SK-N-SH (cell line): ENCODE results near the gene CLEC2A. TPM values are rescaled to one million over a fixed set of nuclear protein-coding genes. Genes with fewer than 3 reads are reported as not detected.

ENCODE experiments used
- CTCF ChIA-PET: fragments of 300-600, 350-600 bp; formaldehyde crosslinking; extraction: SDS; loops from one replicate; lab custom pipeline; 2021; lab: Yijun Ruan, JAX
- POLR2A ChIA-PET: fragments of 350-600 bp; sonication (Branson Sonifier 250); formaldehyde crosslinking; extraction: SDS; loops from one replicate; lab custom pipeline; 2020; ENCODE audit warnings: antibody characterized with exemption, inconsistent platforms; lab: Yijun Ruan, JAX
- DNase-seq: peaks from one replicate; pipeline ENCODE4 v3.0.0; 2012
- H2AFZ ChIP-seq: fragments of 200-600 bp; sonication (generic); 2 replicates; pipeline ENCODE4 v1.8.1; 2016; ENCODE audit warnings: antibody characterized with exemption, mild to moderate bottlenecking, low read depth
- H3F3A ChIP-seq: fragments of 200-600 bp; sonication (generic); replicated peaks from 2 replicates; pipeline ENCODE3; 2016; ENCODE audit warnings: antibody characterized with exemption, mild to moderate bottlenecking; ENCODE audit not compliant: insufficient read depth
- H3K27ac ChIP-seq, 2 experiments: fragments of 200-500 bp in 1 of 2; fragments of 200-600 bp in 1 of 2; sonication (Bioruptor generic) in 1 of 2; sonication (generic), shearing (Covaris generic) in 1 of 2; 2 replicates each; pipeline versions ENCODE4 v1.5.1 to v1.6.1; 2014 to 2016; ENCODE audit warnings: low read depth in 2 of 2, inconsistent platforms in 1 of 2, low read length in 1 of 2, mild to moderate bottlenecking in 1 of 2, mixed read lengths in 1 of 2
- H3K27me3 ChIP-seq: fragments of 200-600 bp; sonication (generic), shearing (Covaris generic); 2 replicates; pipeline ENCODE4 v1.6.1; 2016; ENCODE audit warnings: mixed run types; ENCODE audit not compliant: insufficient read depth
- H3K36me3 ChIP-seq, 2 experiments: fragments of 200-500 bp in 1 of 2; fragments of 200-600 bp in 1 of 2; sonication (Bioruptor generic) in 1 of 2; sonication (generic) in 1 of 2; replicated peaks in 1 of 2; 2 replicates each; pipeline versions ENCODE3 to v1.5.1; 2014 to 2016; ENCODE audit warnings: low read length in 1 of 2, mild to moderate bottlenecking in 1 of 2; ENCODE audit not compliant: insufficient read depth in 2 of 2, control insufficient read depth in 1 of 2
- H3K4me1 ChIP-seq, 2 experiments: fragments of 200-500 bp in 1 of 2; fragments of 200-600 bp in 1 of 2; sonication (Bioruptor generic) in 1 of 2; sonication (generic), shearing (Covaris generic) in 1 of 2; 2 replicates each; pipeline versions ENCODE4 v1.5.1 to v1.6.1; 2014 to 2016; ENCODE audit warnings: low read depth in 1 of 2, low read length in 1 of 2, mixed run types in 1 of 2; ENCODE audit not compliant: insufficient read depth in 2 of 2, control insufficient read depth in 1 of 2
- H3K4me2 ChIP-seq: fragments of 200-600 bp; sonication (generic), shearing (Covaris generic); 2 replicates; pipeline ENCODE4 v1.6.1; 2017; ENCODE audit warnings: mixed run types
- H3K4me3 ChIP-seq, 2 experiments: fragments of 200-500 bp in 1 of 2; fragments of 200-600 bp in 1 of 2; sonication (Bioruptor generic) in 1 of 2; sonication (generic), shearing (Covaris generic) in 1 of 2; 2 replicates each; pipeline versions ENCODE4 v1.5.1 to v1.8.1; 2014 to 2016; ENCODE audit warnings: low read depth in 2 of 2, inconsistent platforms in 1 of 2, low read length in 1 of 2, mild to moderate bottlenecking in 1 of 2, mixed read lengths in 1 of 2, moderate library complexity in 1 of 2
- H3K79me2 ChIP-seq: fragments of 200-600 bp; sonication (generic); 2 replicates; pipeline ENCODE4 v1.8.1; 2017; ENCODE audit warnings: mild to moderate bottlenecking; ENCODE audit not compliant: insufficient read depth
- H3K9ac ChIP-seq: fragments of 200-600 bp; sonication (generic); 2 replicates; pipeline ENCODE4 v1.6.1; 2017; ENCODE audit warnings: mixed run types
- H3K9me2 ChIP-seq: fragments of 200-600 bp; sonication (generic); 2 replicates; pipeline ENCODE4 v1.6.1; 2017; ENCODE audit warnings: mixed run types
- H3K9me3 ChIP-seq: fragments of 200-600 bp; sonication (generic); 2 replicates; pipeline ENCODE4 v1.6.1; 2017; ENCODE audit warnings: mixed run types, mild to moderate bottlenecking, moderate library complexity
- H4K20me1 ChIP-seq: fragments of 200-600 bp; sonication (generic); 2 replicates; pipeline ENCODE4 v1.6.1; 2017; ENCODE audit warnings: mild to moderate bottlenecking, mixed run types; ENCODE audit not compliant: insufficient read depth
- CTCF ChIP-seq: fragments of 200-600 bp; sonication (generic); IDR thresholded peaks from 2 replicates; pipeline ENCODE4 v1.6.1; 2017; ENCODE audit warnings: antibody characterized with exemption, mild to moderate bottlenecking, moderate library complexity
- EZH2phosphoT487 ChIP-seq: fragments of 200-600 bp; sonication (generic); IDR thresholded peaks from 2 replicates; pipeline ENCODE4 v1.6.1; 2017; ENCODE audit warnings: low read depth, mixed run types, mild to moderate bottlenecking, antibody characterized with exemption, moderate library complexity, borderline replicate concordance
- FOXJ3 ChIP-seq: sonication (generic); formaldehyde crosslinking; IDR thresholded peaks from 2 replicates; pipeline ENCODE4 v1.5.1; 2020; ENCODE audit warnings: mild to moderate bottlenecking, missing genetic modification reagents
- FOXM1 ChIP-seq: IDR thresholded peaks from 2 replicates; pipeline ENCODE4 v1.4.0; 2012; ENCODE audit warnings: low read depth, mild to moderate bottlenecking
- MXI1 ChIP-seq: IDR thresholded peaks from 2 replicates; pipeline ENCODE4 v1.6.1; 2012; ENCODE audit warnings: mild to moderate bottlenecking, low read depth, low read length, improper control_type of control experiment
- NFIC ChIP-seq: IDR thresholded peaks from 2 replicates; pipeline ENCODE4 v1.4.0; 2012; ENCODE audit warnings: borderline replicate concordance
- POLR2AphosphoS5 ChIP-seq: IDR thresholded peaks from 2 replicates; pipeline ENCODE4 v1.6.1; 2012; ENCODE audit warnings: low read depth, low read length
- RAD21 ChIP-seq: IDR thresholded peaks from 2 replicates; pipeline ENCODE4 v1.6.1; 2012; ENCODE audit warnings: mild to moderate bottlenecking, low read length
- REST ChIP-seq: IDR thresholded peaks from 2 replicates; pipeline ENCODE4 v1.6.1; 2012; ENCODE audit warnings: mild to moderate bottlenecking, low read depth, low read length, moderate library complexity
- RXRA ChIP-seq: IDR thresholded peaks from 2 replicates; pipeline ENCODE4 v1.4.0; 2012; ENCODE audit warnings: low read depth, mild to moderate bottlenecking, borderline replicate concordance
- SIN3A ChIP-seq: IDR thresholded peaks from 2 replicates; pipeline ENCODE4 v1.6.1; 2012; ENCODE audit warnings: low read depth, mild to moderate bottlenecking, low read length, moderate library complexity, borderline replicate concordance
- SMC3 ChIP-seq: IDR thresholded peaks from 2 replicates; pipeline ENCODE4 v1.6.1; 2012; ENCODE audit warnings: low read depth, low read length, improper control_type of control experiment
- TCF12 ChIP-seq: IDR thresholded peaks from 2 replicates; pipeline ENCODE4 v1.4.0; 2012
- YY1 ChIP-seq: IDR thresholded peaks from 2 replicates; pipeline ENCODE4 v1.4.0; 2012; ENCODE audit warnings: low read depth, mild to moderate bottlenecking
- WGBS: methylation state at CpG from one replicate; pipeline ENCODE4 v1.1.6; 2017; ENCODE audit warnings: low lambda C conversion rate; 5-methylcytosine and 5-hydroxymethylcytosine counted together
- polyA plus RNA-seq, 3 experiments: library from polyadenylated mRNA; depleted of rRNA; stranded (reverse); fragments of >200 nt; gene quantifications; 2 replicates each; pipeline ENCODE4 v1.2.3, GENCODE V29; 2012

CLEC2A gene
- polyA plus RNA-seq, 1 of the 3 experiments (the other 2 are of a cell fraction), result not detected

- H3K27ac ChIP-seq, result no peak overlapping the region
- no peaks in the 10 kb centered on the region for H3K79me2 ChIP-seq
- H3F3A ChIP-seq, result no peaks in the 10 kb centered on the region
- ChIA-PET CTCF (interaction anchor here (0.7 kb wide), 1 partner anchor 172 kb away, joined by 3 read pairs; no protein-coding TSS in a partner anchor), POLR2A (no interaction called here)
- H3K9me3 ChIP-seq, result no peaks in the 10 kb centered on the region
- DNase-seq, result no peak
- 6% methylated on average over 1 of the region's 1 CpG for WGBS
- no peaks in the 10 kb centered on the region for H4K20me1 ChIP-seq
- no peak overlapping the region for H3K9ac ChIP-seq
- H3K4me1 ChIP-seq, result no peaks in the 10 kb centered on the region; a peak in 1 of 4 replicates
- TF ChIP-seq POLR2AphosphoS5 (no peak), RAD21 (no peak)
- no peak overlapping the region for H2AFZ ChIP-seq
- H3K9me2 ChIP-seq, result no peaks in the 10 kb centered on the region
- no peaks in the 10 kb centered on the region for H3K27me3 ChIP-seq
- H3K4me3 ChIP-seq, result no peak overlapping the region
- H3K4me2 ChIP-seq, result no peak overlapping the region
- no peaks in the 10 kb centered on the region for H3K36me3 ChIP-seq
Measured at GRCh38 chr12:9922429-9922828, 9.7 kb downstream of the CLEC2A start.

GRCh38 chr12:9920451-9920850 lies 11.7 kb downstream of the CLEC2A start:
- Histone ChIP-seq H3K4me2 (no peak overlapping the region), H3K27ac (no peak overlapping the region), H3F3A (no peaks in the 10 kb centered on the region), H3K27me3 (no peaks in the 10 kb centered on the region), H3K79me2 (no peaks in the 10 kb centered on the region), H3K36me3 (no peaks in the 10 kb centered on the region), H3K4me1 (no peaks in the 10 kb centered on the region), H3K9ac (no peak overlapping the region), H3K9me3 (no peaks in the 10 kb centered on the region), H2AFZ (no peak overlapping the region), H4K20me1 (no peaks in the 10 kb centered on the region), H3K9me2 (no peaks in the 10 kb centered on the region), H3K4me3 (no peak overlapping the region)
- 25% methylated on average over 10 of the region's 10 CpGs for WGBS
- ChIA-PET CTCF (no interaction called here), POLR2A (no interaction called here)
- TF ChIP-seq SMC3, result no peak
- no peak for TF ChIP-seq EZH2phosphoT487
- TF ChIP-seq CTCF, result no peak
- no peak for TF ChIP-seq TCF12
- TF ChIP-seq MXI1, result no peak
- no peak for TF ChIP-seq RXRA
- no peak for TF ChIP-seq FOXM1
- TF ChIP-seq FOXJ3 (CRISPR knock-in tag), result no peak
- no peak for TF ChIP-seq RAD21
- TF ChIP-seq REST, result no peak
- no peak for TF ChIP-seq SIN3A
- TF ChIP-seq YY1, result no peak
- no peak for TF ChIP-seq NFIC
- DNase-seq, result no peak
